ENCODE measurements around the gene TOP2B.

The TOP2B gene

GRCh38 chr3:25555695-25556437 is 108.8 kb downstream of the TOP2B start:
- Histone ChIP-seq H4K91ac (ENCODE audit: low read length) (no peak overlapping the region), H2BK15ac (ENCODE audit: low read depth, poor library complexity, severe bottlenecking) (no peak overlapping the region), H3K18ac (ENCODE audit: low read depth in 1 of 2, low read length in 2 of 2) (no peak overlapping the region), H3K27me3 (ENCODE audit: control insufficient read depth in 1 of 2, insufficient read depth in 1 of 2, low read length in 2 of 2) (peaks cover 0 to 21% of the 10 kb centered on the region in 2 experiments), H2BK12ac (ENCODE audit: low read length in 2 of 2) (no peak overlapping the region), H3K14ac (ENCODE audit: low read length in 2 of 2) (no peak overlapping the region), H3K23ac (ENCODE audit: low read length in 2 of 2) (no peak overlapping the region), H2AK5ac (ENCODE audit: low read length, severe bottlenecking) (no peak overlapping the region), H2AFZ (ENCODE audit: low read depth, low read length) (no peak overlapping the region), H2BK5ac (ENCODE audit: low read depth, low read length, poor library complexity, severe bottlenecking) (no peak overlapping the region), H3K4me2 (ENCODE audit: low read length, poor library complexity, severe bottlenecking) (no peak overlapping the region), H3K4me3 (ENCODE audit: insufficient read depth in 1 of 2, low read depth in 1 of 2, low read length in 2 of 2) (no peak overlapping the region), H3K4me1 (ENCODE audit: control insufficient read depth, insufficient read depth, low read depth, low read length) (no peaks in the 10 kb centered on the region), H3K79me1 (replicated peaks; ENCODE audit: low read length, poor library complexity, severe bottlenecking) (no peaks in the 10 kb centered on the region), H4K8ac (ENCODE audit: low read length) (no peak overlapping the region), H3K9me3 (ENCODE audit: control insufficient read depth, low read length) (peaks cover 3% of the 10 kb centered on the region), H2BK120ac (ENCODE audit: low read depth, low read length) (no peak overlapping the region), H3K36me3 (ENCODE audit: control insufficient read depth in 1 of 2, insufficient read depth in 2 of 2, low read depth in 1 of 2, low read length in 2 of 2) (no peaks in the 10 kb centered on the region), H3K9ac (ENCODE audit: low read length) (no peak overlapping the region), H3K27ac (ENCODE audit: low read length, poor library complexity, severe bottlenecking) (no peak overlapping the region), H3K4ac (ENCODE audit: low read depth in 1 of 2, low read length in 2 of 2) (no peak overlapping the region)
- DNase-seq, result no peak
- WGBS, result 55% methylated on average over 1 of the region's 2 CpGs

- Histone ChIP-seq H4K91ac (ENCODE audit: low read length) (no peak overlapping the region), H3K9ac (ENCODE audit: low read length) (no peak overlapping the region), H3K14ac (ENCODE audit: low read length in 2 of 2) (no peak overlapping the region), H3K9me3 (ENCODE audit: control insufficient read depth, low read length) (peaks cover 3% of the 10 kb centered on the region), H3K79me1 (replicated peaks; ENCODE audit: low read length, poor library complexity, severe bottlenecking) (no peaks in the 10 kb centered on the region), H2BK5ac (ENCODE audit: low read depth, low read length, poor library complexity, severe bottlenecking) (no peak overlapping the region), H3K36me3 (ENCODE audit: control insufficient read depth in 1 of 2, insufficient read depth in 2 of 2, low read depth in 1 of 2, low read length in 2 of 2) (no peaks in the 10 kb centered on the region), H2AFZ (ENCODE audit: low read depth, low read length) (no peak overlapping the region), H3K4me1 (ENCODE audit: control insufficient read depth, insufficient read depth, low read depth, low read length) (no peaks in the 10 kb centered on the region), H2AK5ac (ENCODE audit: low read length, severe bottlenecking) (no peak overlapping the region), H3K4me3 (ENCODE audit: insufficient read depth in 1 of 2, low read depth in 1 of 2, low read length in 2 of 2) (no peak overlapping the region), H4K8ac (ENCODE audit: low read length) (no peak overlapping the region), H3K18ac (ENCODE audit: low read depth in 1 of 2, low read length in 2 of 2) (no peak overlapping the region), H2BK15ac (ENCODE audit: low read depth, poor library complexity, severe bottlenecking) (no peak overlapping the region), H3K27me3 (ENCODE audit: control insufficient read depth in 1 of 2, insufficient read depth in 1 of 2, low read length in 2 of 2) (peaks cover 0 to 26% of the 10 kb centered on the region in 2 experiments), H3K27ac (ENCODE audit: low read length, poor library complexity, severe bottlenecking) (no peak overlapping the region), H3K23ac (ENCODE audit: low read length in 2 of 2) (no peak overlapping the region), H3K4me2 (ENCODE audit: low read length, poor library complexity, severe bottlenecking) (no peak overlapping the region), H3K4ac (ENCODE audit: low read depth in 1 of 2, low read length in 2 of 2) (no peak overlapping the region), H2BK120ac (ENCODE audit: low read depth, low read length) (no peak overlapping the region), H2BK12ac (ENCODE audit: low read length in 2 of 2) (no peak overlapping the region)
- WGBS, result 95% methylated on average over 5 of the region's 7 CpGs
- no peak for DNase-seq
Measured at GRCh38 chr3:25554376-25554775, 110.3 kb downstream of the TOP2B start.

- no peaks in the 10 kb centered on the region for H3K79me1 ChIP-seq (replicated peaks; ENCODE audit: low read length, poor library complexity, severe bottlenecking)
Measured at GRCh38 chr3:25552251-25552650, 112.5 kb downstream of the TOP2B start.

GRCh38 chr3:25548836-25549235 is 115.9 kb downstream of the TOP2B start:
- Histone ChIP-seq H3K18ac (ENCODE audit: low read depth in 1 of 2, low read length in 2 of 2) (no peak overlapping the region), H3K14ac (ENCODE audit: low read length in 2 of 2) (no peak overlapping the region), H2BK5ac (ENCODE audit: low read depth, low read length, poor library complexity, severe bottlenecking) (no peak overlapping the region), H3K27ac (ENCODE audit: low read length, poor library complexity, severe bottlenecking) (no peak overlapping the region), H3K23ac (ENCODE audit: low read length in 2 of 2) (no peak overlapping the region), H3K79me1 (replicated peaks; ENCODE audit: low read length, poor library complexity, severe bottlenecking) (no peaks in the 10 kb centered on the region), H3K4me1 (ENCODE audit: control insufficient read depth, insufficient read depth, low read depth, low read length) (no peaks in the 10 kb centered on the region), H2BK12ac (ENCODE audit: low read length in 2 of 2) (no peak overlapping the region), H3K9ac (ENCODE audit: low read length) (no peak overlapping the region), H2BK120ac (ENCODE audit: low read depth, low read length) (no peak overlapping the region), H4K8ac (ENCODE audit: low read length) (no peak overlapping the region), H3K36me3 (ENCODE audit: control insufficient read depth in 1 of 2, insufficient read depth in 2 of 2, low read depth in 1 of 2, low read length in 2 of 2) (no peaks in the 10 kb centered on the region), H2AK5ac (ENCODE audit: low read length, severe bottlenecking) (no peak overlapping the region), H3K4me2 (ENCODE audit: low read length, poor library complexity, severe bottlenecking) (no peak overlapping the region), H2BK15ac (ENCODE audit: low read depth, poor library complexity, severe bottlenecking) (no peak overlapping the region), H3K4me3 (ENCODE audit: insufficient read depth in 1 of 2, low read depth in 1 of 2, low read length in 2 of 2) (no peak overlapping the region), H3K27me3 (ENCODE audit: control insufficient read depth in 1 of 2, insufficient read depth in 1 of 2, low read length in 2 of 2) (peaks cover 0 to 8% of the 10 kb centered on the region in 2 experiments), H3K9me3 (ENCODE audit: control insufficient read depth, low read length) (peaks cover 3% of the 10 kb centered on the region), H3K4ac (ENCODE audit: low read depth in 1 of 2, low read length in 2 of 2) (no peak overlapping the region), H2AFZ (ENCODE audit: low read depth, low read length) (no peak overlapping the region), H4K91ac (ENCODE audit: low read length) (no peak overlapping the region)
- WGBS, result 87% methylated on average over 2 of the region's 2 CpGs
- DNase-seq, result no peak

More at GRCh38 chr3:25552251-25552650, 112.5 kb downstream of the TOP2B start:
- Histone ChIP-seq H3K9ac (ENCODE audit: low read length) (no peak overlapping the region), H2BK120ac (ENCODE audit: low read depth, low read length) (no peak overlapping the region), H3K18ac (ENCODE audit: low read depth in 1 of 2, low read length in 2 of 2) (no peak overlapping the region), H3K4ac (ENCODE audit: low read depth in 1 of 2, low read length in 2 of 2) (no peak overlapping the region), H3K14ac (ENCODE audit: low read length in 2 of 2) (no peak overlapping the region), H2AK5ac (ENCODE audit: low read length, severe bottlenecking) (no peak overlapping the region), H3K27ac (ENCODE audit: low read length, poor library complexity, severe bottlenecking) (no peak overlapping the region), H3K9me3 (ENCODE audit: control insufficient read depth, low read length) (peaks cover 3% of the 10 kb centered on the region), H2BK15ac (ENCODE audit: low read depth, poor library complexity, severe bottlenecking) (no peak overlapping the region), H3K36me3 (ENCODE audit: control insufficient read depth in 1 of 2, insufficient read depth in 2 of 2, low read depth in 1 of 2, low read length in 2 of 2) (no peaks in the 10 kb centered on the region), H3K23ac (ENCODE audit: low read length in 2 of 2) (no peak overlapping the region), H3K4me3 (ENCODE audit: insufficient read depth in 1 of 2, low read depth in 1 of 2, low read length in 2 of 2) (no peak overlapping the region), H2AFZ (ENCODE audit: low read depth, low read length) (no peak overlapping the region), H2BK12ac (ENCODE audit: low read length in 2 of 2) (no peak overlapping the region), H3K27me3 (ENCODE audit: control insufficient read depth in 1 of 2, insufficient read depth in 1 of 2, low read length in 2 of 2) (peaks cover 0 to 13% of the 10 kb centered on the region in 2 experiments), H4K8ac (ENCODE audit: low read length) (no peak overlapping the region), H3K4me1 (ENCODE audit: control insufficient read depth, insufficient read depth, low read depth, low read length) (no peaks in the 10 kb centered on the region), H4K91ac (ENCODE audit: low read length) (no peak overlapping the region), H3K4me2 (ENCODE audit: low read length, poor library complexity, severe bottlenecking) (no peak overlapping the region), H2BK5ac (ENCODE audit: low read depth, low read length, poor library complexity, severe bottlenecking) (no peak overlapping the region)
- 92% methylated on average over 3 of the region's 3 CpGs for WGBS
- no peak for DNase-seq
